ENCODE measurements around the gene TWSG1. TPM values are rescaled to one million over a fixed set of nuclear protein-coding genes. Genes with fewer than 3 reads are reported as not detected.

TWSG1 gene
- total RNA-seq, 6 donors from 2014 or later, result 7.3 to 37.0 (median 29.4) TPM

DNA sequence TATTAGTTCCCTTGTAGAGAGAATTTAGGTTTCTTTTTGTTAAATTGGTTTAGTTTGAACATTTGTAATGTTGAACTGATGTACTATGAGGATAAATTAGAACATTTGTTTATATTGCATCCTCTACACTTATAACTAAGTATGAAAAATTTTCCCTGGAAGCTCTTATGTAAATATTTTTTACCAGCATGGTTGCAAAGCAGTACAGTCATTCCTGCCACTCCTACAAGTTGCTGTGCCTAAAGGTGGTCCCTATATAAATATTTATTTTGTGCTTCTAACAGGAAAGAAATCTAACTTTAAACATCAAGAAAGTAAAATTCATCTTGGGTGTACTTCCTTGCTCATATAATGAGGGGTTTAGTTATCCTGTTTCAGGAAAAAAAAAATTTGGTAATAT lies 14.2 kb downstream of the TWSG1 start:
- no peaks in the 10 kb centered on the region for H3K9me3 ChIP-seq
- ATAC-seq (ENCODE audit: low FRiP score in 2 of 2), result no peak
- DNase-seq, result no peak
- no peaks in the 10 kb centered on the region for H3K27me3 ChIP-seq
- peaks cover 0 to 3% (median 0%) of the 10 kb centered on the region in 4 donors for H3K36me3 ChIP-seq
- no peak overlapping the region for H3K4me3 ChIP-seq
- peaks cover 12 to 16% (median 14%) of the 10 kb centered on the region in 4 donors for H3K4me1 ChIP-seq
- TF ChIP-seq EP300 (IDR thresholded peaks at IDR 0.05) (no peak), POLR2A (IDR thresholded peaks at IDR 0.05) (no peak)
- H3K27ac ChIP-seq, result no peak overlapping the region

DNA sequence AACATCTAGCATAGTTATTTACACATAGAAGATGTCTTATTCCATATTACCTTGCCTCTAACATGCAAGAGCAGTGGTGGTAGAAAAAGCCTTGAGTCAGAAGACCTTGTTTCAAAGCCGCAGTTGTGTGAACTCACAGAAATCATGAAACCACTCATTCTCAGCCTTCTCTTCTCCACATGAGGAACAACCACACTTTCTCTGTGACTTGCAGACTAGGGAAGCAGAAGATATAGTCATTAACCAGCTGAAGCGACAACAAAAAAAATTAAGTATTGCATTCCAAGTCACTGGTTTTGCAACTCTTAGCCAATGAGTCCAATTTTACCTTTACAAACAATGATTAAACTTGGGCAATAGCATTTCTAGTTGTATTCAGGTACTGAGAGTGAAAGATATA lies 19.0 kb downstream of the TWSG1 start:
- H3K4me1 ChIP-seq, result peaks cover 4 to 11% (median 7%) of the 10 kb centered on the region in 4 donors
- ATAC-seq (ENCODE audit: low FRiP score in 2 of 2), result no peak

DNA sequence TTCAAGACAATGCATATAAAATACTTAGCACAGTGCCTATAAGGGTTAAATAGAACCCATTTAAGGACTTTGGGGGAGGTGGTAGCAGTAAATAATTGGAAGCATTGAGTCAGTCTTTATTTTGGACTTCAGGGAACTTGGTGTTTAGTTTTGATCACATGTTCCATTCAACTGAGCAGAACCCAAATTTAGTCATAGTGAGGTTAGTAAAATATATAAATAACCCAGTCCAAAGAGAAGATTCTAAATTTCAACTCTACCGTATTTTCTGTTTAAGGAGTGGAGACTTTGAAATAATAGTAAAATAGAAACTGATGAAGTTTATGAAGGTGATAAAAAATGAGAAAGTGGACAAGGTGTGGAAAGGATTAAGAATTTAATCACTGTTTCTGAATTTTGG lies 19.7 kb downstream of the TWSG1 start:
- Histone ChIP-seq H3K4me1 (peaks cover 0 to 4% (median 2%) of the 10 kb centered on the region in 4 donors), H3K27ac (no peak overlapping the region), H3K27me3 (no peaks in the 10 kb centered on the region), H3K36me3 (no peaks in the 10 kb centered on the region), H3K9me3 (no peaks in the 10 kb centered on the region), H3K4me3 (no peak overlapping the region)
- WGBS, 2 donors, result 71 to 88% methylated on average over 1 of the region's 1 CpG
- ATAC-seq (ENCODE audit: low FRiP score in 2 of 2) (no peak), DNase-seq (no peak)
- TF ChIP-seq POLR2A (IDR thresholded peaks at IDR 0.05) (no peak), EP300 (IDR thresholded peaks at IDR 0.05) (no peak), POLR2AphosphoS5 (IDR thresholded peaks at IDR 0.05) (no peak)
- TF ChIP-seq, protein P1, sequence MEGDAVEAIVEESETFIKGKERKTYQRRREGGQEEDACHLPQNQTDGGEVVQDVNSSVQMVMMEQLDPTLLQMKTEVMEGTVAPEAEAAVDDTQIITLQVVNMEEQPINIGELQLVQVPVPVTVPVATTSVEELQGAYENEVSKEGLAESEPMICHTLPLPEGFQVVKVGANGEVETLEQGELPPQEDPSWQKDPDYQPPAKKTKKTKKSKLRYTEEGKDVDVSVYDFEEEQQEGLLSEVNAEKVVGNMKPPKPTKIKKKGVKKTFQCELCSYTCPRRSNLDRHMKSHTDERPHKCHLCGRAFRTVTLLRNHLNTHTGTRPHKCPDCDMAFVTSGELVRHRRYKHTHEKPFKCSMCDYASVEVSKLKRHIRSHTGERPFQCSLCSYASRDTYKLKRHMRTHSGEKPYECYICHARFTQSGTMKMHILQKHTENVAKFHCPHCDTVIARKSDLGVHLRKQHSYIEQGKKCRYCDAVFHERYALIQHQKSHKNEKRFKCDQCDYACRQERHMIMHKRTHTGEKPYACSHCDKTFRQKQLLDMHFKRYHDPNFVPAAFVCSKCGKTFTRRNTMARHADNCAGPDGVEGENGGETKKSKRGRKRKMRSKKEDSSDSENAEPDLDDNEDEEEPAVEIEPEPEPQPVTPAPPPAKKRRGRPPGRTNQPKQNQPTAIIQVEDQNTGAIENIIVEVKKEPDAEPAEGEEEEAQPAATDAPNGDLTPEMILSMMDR (IDR thresholded peaks at IDR 0.05), result no peak

More for the DNA sequence above, 19.0 kb downstream of the TWSG1 start:
- no peak for TF ChIP-seq EP300 (IDR thresholded peaks at IDR 0.05)
- no peak for TF ChIP-seq POLR2AphosphoS5 (IDR thresholded peaks at IDR 0.05)
- no peak for TF ChIP-seq POLR2A (IDR thresholded peaks at IDR 0.05)
- TF ChIP-seq, protein P1 (IDR thresholded peaks at IDR 0.05), result no peak
- Histone ChIP-seq H3K36me3 (no peaks in the 10 kb centered on the region), H3K27ac (no peak overlapping the region), H3K4me3 (no peak overlapping the region), H3K27me3 (no peaks in the 10 kb centered on the region), H3K9me3 (no peaks in the 10 kb centered on the region)
- no peak for DNase-seq
- 53 to 78% methylated on average over 2 of the region's 2 CpGs for WGBS, 2 donors

DNA sequence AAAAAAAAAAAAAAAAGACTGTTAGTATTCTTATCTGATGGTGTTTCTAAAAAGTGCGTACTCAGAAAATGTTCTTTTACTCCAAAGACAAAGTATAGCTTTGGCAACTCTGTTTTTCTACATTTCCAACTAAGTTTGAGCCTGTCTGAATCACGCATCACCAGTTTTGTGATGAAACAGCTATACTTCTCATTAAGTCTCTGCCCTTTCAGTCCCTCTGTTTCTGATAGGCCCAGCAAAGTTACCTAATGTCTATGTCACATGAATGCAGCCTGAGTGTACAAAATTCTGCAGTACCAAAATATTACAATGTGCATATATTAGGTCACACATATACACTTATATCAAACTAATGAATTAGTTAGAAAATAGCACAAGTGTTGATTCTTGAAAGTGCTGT lies 22.4 kb downstream of the TWSG1 start:
- no peak for TF ChIP-seq EP300 (IDR thresholded peaks at IDR 0.05)
- TF ChIP-seq, protein P1 (IDR thresholded peaks at IDR 0.05), result no peak
- H3K36me3 ChIP-seq, result peaks cover 0 to 4% (median 0%) of the 10 kb centered on the region in 4 donors
- H3K4me1 ChIP-seq, result peaks cover 0 to 4% (median 2%) of the 10 kb centered on the region in 4 donors
- DNase-seq (no peak), ATAC-seq (ENCODE audit: low FRiP score in 2 of 2) (no peak)
- no peaks in the 10 kb centered on the region for H3K9me3 ChIP-seq
- H3K27ac ChIP-seq, result no peak overlapping the region
- H3K27me3 ChIP-seq, result no peaks in the 10 kb centered on the region
- WGBS, 2 donors, result 94 to 97% methylated on average over 2 of the region's 2 CpGs
- H3K4me3 ChIP-seq, result no peak overlapping the region

DNA sequence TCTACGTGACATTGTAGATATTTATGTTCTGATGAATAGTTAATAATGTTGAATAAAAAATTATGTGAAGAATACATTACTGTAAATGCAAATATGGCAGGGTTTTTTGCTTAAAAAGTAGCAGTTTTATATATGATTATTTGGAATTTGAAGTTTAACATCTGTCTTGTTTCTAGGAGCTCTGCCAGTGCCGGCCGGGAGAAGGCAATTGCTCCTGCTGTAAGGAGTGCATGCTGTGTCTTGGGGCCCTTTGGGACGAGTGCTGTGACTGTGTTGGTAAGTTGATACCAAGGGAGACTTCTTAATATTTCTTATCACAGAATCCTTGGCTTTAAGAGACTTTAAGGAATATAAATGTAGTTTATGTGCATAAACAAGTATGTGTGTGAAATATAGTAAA lies 25.2 kb downstream of the TWSG1 start:
- Histone ChIP-seq H3K4me3 (no peak overlapping the region), H3K27me3 (no peaks in the 10 kb centered on the region), H3K27ac (no peak overlapping the region), H3K4me1 (no peaks in the 10 kb centered on the region), H3K36me3 (peaks cover 0 to 4% (median 0%) of the 10 kb centered on the region in 4 donors), H3K9me3 (no peaks in the 10 kb centered on the region)
- TF ChIP-seq POLR2AphosphoS5 (IDR thresholded peaks at IDR 0.05), result no peak
- TF ChIP-seq POLR2A (IDR thresholded peaks at IDR 0.05), result no peak
- no peak for TF ChIP-seq EP300 (IDR thresholded peaks at IDR 0.05)
- TF ChIP-seq, protein P1 (IDR thresholded peaks at IDR 0.05), result no peak
- DNase-seq (no peak), ATAC-seq (ENCODE audit: low FRiP score in 2 of 2) (no peak)
- 82 to 91% methylated on average over 4 of the region's 4 CpGs for WGBS, 2 donors
